Right cardiac atrium (tissue), 5 donors: ENCODE results near the gene FAM47E. TPM values are rescaled to one million over a fixed set of nuclear protein-coding genes. Genes with fewer than 3 reads are reported as not detected.
"Not testable (repeated sequence)": the region's sequence is repeated elsewhere in the genome, so short reads cannot be mapped to it uniquely, and the experiment has no call there.

Source experiments
- ATAC-seq, 2 donors: fragments of 200-7000 bp; cut with Tn5 transposase; one replicate each; pipeline versions ENCODE4 v1.8.0 to v1.9.1; 2020; ENCODE audit warnings: moderate library complexity in 2 of 2, mild to moderate bottlenecking in 1 of 2
- DNase-seq, 3 donors: peaks; one replicate each; pipeline ENCODE4 v3.0.0-alpha.2; 2020
- H3K27ac ChIP-seq: one replicate; pipeline ENCODE4 v1.5.1; 2013; ENCODE audit warnings: mild to moderate bottlenecking, low read length, control low read depth, moderate library complexity
- H3K27me3 ChIP-seq: one replicate; pipeline ENCODE4 v1.6.1; 2013; ENCODE audit not compliant: control insufficient read depth, insufficient read depth
- H3K4me1 ChIP-seq: one replicate; pipeline ENCODE4 v1.6.1; 2013; ENCODE audit warnings: low read length; ENCODE audit not compliant: control insufficient read depth, insufficient read depth
- H3K4me3 ChIP-seq: one replicate; pipeline ENCODE4 v1.5.1; 2013; ENCODE audit warnings: low read length, control low read depth
- H3K9me3 ChIP-seq: one replicate; pipeline ENCODE4 v1.6.1; 2013; ENCODE audit warnings: low read length; ENCODE audit not compliant: control insufficient read depth
- WGBS: extraction: QIAGEN DNeasy Blood & Tissue Kit; methylation state at CpG from one replicate; pipeline ENCODE4 v1.1.7; 2013; 5-methylcytosine and 5-hydroxymethylcytosine counted together
- intact Hi-C, 4 donors: fragments of 100-400 bp; cut with DNase I; formaldehyde crosslinking; loops; one replicate each; pipeline versions ENCODE4 v1.11.0 to v1.14.0; 2022 to 2023
- polyA plus RNA-seq: library from polyadenylated mRNA; stranded (reverse); fragments of 200-250 nt; gene quantifications from one replicate; pipeline ENCODE4 v1.2.3, GENCODE V29; 2013
- total RNA-seq, 4 donors: library from RNA; stranded (reverse); fragmentation: NEBNext Ultra II Directional; extraction: Animal tissue kit (Norgen Biotek cat#: 25700); gene quantifications; one replicate each; pipeline ENCODE4 v1.2.1, GENCODE V29; 2021
- donor health status: healthy with polysubstance abuse.
- donor health status: DM: no; HTN: yes; CAD: no.
- donor health status: DM: no; HTN: no; CAD: no.
- donor health status: DM: no; HTN: yes; CAD: no; lungs with severe emphysema.
- donor health status: DM: yes; HTN: yes; CAD: no.

FAM47E gene
- total and polyA plus RNA-seq, 5 donors, result 2.6 to 4.5 (median 3.1) TPM

- ATAC-seq, result no peak
- Histone ChIP-seq H3K27ac (no peak overlapping the region), H3K4me3 (no peak overlapping the region), H3K9me3 (no peaks in the 10 kb centered on the region), H3K27me3 (no peaks in the 10 kb centered on the region), H3K4me1 (no peaks in the 10 kb centered on the region)
- intact Hi-C loops, result no loop called here
- no peak for DNase-seq
- 0% methylated on average over 1 of the region's 1 CpG for WGBS
These were observed 25.1 kb upstream of the FAM47E start for GRCh38 chr4:76226418-76226817.

- Histone ChIP-seq H3K27ac (no peak overlapping the region), H3K4me1 (peaks cover 1% of the 10 kb centered on the region), H3K4me3 (no peak overlapping the region), H3K9me3 (no peaks in the 10 kb centered on the region), H3K27me3 (no peaks in the 10 kb centered on the region)
- intact Hi-C loops, result no loop called here
- ATAC-seq (no peak), DNase-seq (no peak)
- 69% methylated on average over 1 of the region's 1 CpG for WGBS
These were observed 18.8 kb upstream of the FAM47E start for GRCh38 chr4:76232681-76233080.

GRCh38 chr4:76233083-76233482 is 18.4 kb upstream of the FAM47E start:
- Histone ChIP-seq H3K4me3 (no peak overlapping the region), H3K27me3 (no peaks in the 10 kb centered on the region), H3K9me3 (no peaks in the 10 kb centered on the region), H3K27ac (no peak overlapping the region), H3K4me1 (peaks cover 1% of the 10 kb centered on the region)
- no peak for ATAC-seq
- intact Hi-C loops, result no loop called here
- WGBS, result 77% methylated on average over 4 of the region's 4 CpGs
- DNase-seq, result no peak

- no peak for DNase-seq
- no peak for ATAC-seq
- Histone ChIP-seq H3K4me3 (no peak overlapping the region), H3K9me3 (no peaks in the 10 kb centered on the region), H3K27me3 (no peaks in the 10 kb centered on the region), H3K27ac (no peak overlapping the region), H3K4me1 (peaks cover 1% of the 10 kb centered on the region)
- intact Hi-C loops, result no loop called here
- WGBS, result 44% methylated on average over 2 of the region's 2 CpGs
These were observed 18.0 kb upstream of the FAM47E start for GRCh38 chr4:76233529-76233928.

GRCh38 chr4:76233967-76234678 is 17.4 kb upstream of the FAM47E start:
- Histone ChIP-seq H3K4me3 (no peak overlapping the region), H3K27ac (no peak overlapping the region), H3K4me1 (peaks cover 1% of the 10 kb centered on the region), H3K9me3 (no peaks in the 10 kb centered on the region), H3K27me3 (no peaks in the 10 kb centered on the region)
- DNase-seq, result peak in 1 of 3 donors; percentile 73
- no peak for ATAC-seq
- intact Hi-C loops, result no loop called here
- WGBS, result 74% methylated on average over 14 of the region's 14 CpGs

- H3K27ac ChIP-seq, result no peak overlapping the region
- WGBS, result 95% methylated on average over 5 of the region's 5 CpGs
- peaks cover 1% of the 10 kb centered on the region for H3K4me1 ChIP-seq
- intact Hi-C loops, result no loop called here
- no peak for DNase-seq
- ATAC-seq, result no peak
- H3K9me3 ChIP-seq, result no peaks in the 10 kb centered on the region
- H3K27me3 ChIP-seq, result no peaks in the 10 kb centered on the region
- no peak overlapping the region for H3K4me3 ChIP-seq
These were observed 16.9 kb upstream of the FAM47E start for GRCh38 chr4:76234679-76235044.

- intact Hi-C loops, result no loop called here
- no peak overlapping the region for H3K27ac ChIP-seq
These were observed 16.1 kb upstream of the FAM47E start for GRCh38 chr4:76235407-76235806.

GRCh38 chr4:76235915-76236314 is 15.6 kb upstream of the FAM47E start:
- Histone ChIP-seq H3K4me1 (peaks cover 1% of the 10 kb centered on the region), H3K27ac (no peak overlapping the region), H3K9me3 (no peaks in the 10 kb centered on the region), H3K4me3 (no peak overlapping the region), H3K27me3 (no peaks in the 10 kb centered on the region)
- intact Hi-C loops, result no loop called here
- no peak for DNase-seq
- no peak for ATAC-seq
- 48% methylated on average over 1 of the region's 1 CpG for WGBS

More at GRCh38 chr4:76235407-76235806, 16.1 kb upstream of the FAM47E start:
- no peak for DNase-seq
- Histone ChIP-seq H3K4me3 (no peak overlapping the region), H3K9me3 (no peaks in the 10 kb centered on the region), H3K4me1 (peaks cover 1% of the 10 kb centered on the region), H3K27me3 (no peaks in the 10 kb centered on the region)
- ATAC-seq, result no peak
- 93% methylated on average over 2 of the region's 2 CpGs for WGBS

GRCh38 chr4:76238236-76238635 is 13.3 kb upstream of the FAM47E start:
- ATAC-seq (peak in 1 of 2 donors; percentile 73), DNase-seq (no peak)
- no peak overlapping the region for H3K4me3 ChIP-seq
- 88% methylated on average over 4 of the region's 4 CpGs for whole genome bisulfite sequencing
- intact Hi-C loops, result no loop called here
- H3K27ac ChIP-seq, result no peak overlapping the region
- no peaks in the 10 kb centered on the region for H3K4me1 ChIP-seq
- H3K27me3 ChIP-seq, result no peaks in the 10 kb centered on the region
- no peaks in the 10 kb centered on the region for H3K9me3 ChIP-seq

- H3K4me3 ChIP-seq, result no peak overlapping the region
- intact Hi-C loops, result no loop called here
- ATAC-seq (no peak), DNase-seq (no peak)
- H3K27ac ChIP-seq, result no peak overlapping the region
- no peaks in the 10 kb centered on the region for H3K9me3 ChIP-seq
- no peaks in the 10 kb centered on the region for H3K4me1 ChIP-seq
- no peaks in the 10 kb centered on the region for H3K27me3 ChIP-seq
These were observed 12.8 kb upstream of the FAM47E start for GRCh38 chr4:76238701-76239100.

- WGBS, result 95% methylated on average over 2 of the region's 2 CpGs
- Histone ChIP-seq H3K9me3 (no peaks in the 10 kb centered on the region), H3K4me1 (no peaks in the 10 kb centered on the region), H3K27me3 (no peaks in the 10 kb centered on the region), H3K27ac (no peak overlapping the region), H3K4me3 (no peak overlapping the region)
- ATAC-seq (no peak), DNase-seq (no peak)
- intact Hi-C loops, result no loop called here
These were observed 11.3 kb upstream of the FAM47E start for GRCh38 chr4:76240236-76240635.

- intact Hi-C loops, H3K4me1 ChIP-seq, ATAC-seq, H3K4me3 ChIP-seq, H3K27me3 ChIP-seq, H3K27ac ChIP-seq, DNase-seq, H3K9me3 ChIP-seq: not testable (repeated sequence)
- WGBS, result 97% methylated on average over 2 of the region's 2 CpGs
These were observed 7.6 kb upstream of the FAM47E start for GRCh38 chr4:76243877-76244276.
